Fibroblast of mammary gland (primary cell): Measurements from ENCODE around the gene MYLK4.

ENCODE experiments used
- DNase-seq: peaks from one replicate; pipeline ENCODE4 v3.0.0-alpha.2; 2010; ENCODE audit warnings: low read depth
- H3K4me3 ChIP-seq: 2 replicates; pipeline ENCODE4 v1.5.1; 2011; ENCODE audit warnings: low read depth, mild to moderate bottlenecking, low read length, moderate library complexity; ENCODE audit not compliant: control insufficient read depth
- TF ChIP-seq, protein P1 (sequence below): conservative IDR thresholded peaks from 2 replicates; pipeline ENCODE4 v1.5.1; 2011; ENCODE audit warnings: low read depth, low read length, inconsistent platforms; ENCODE audit not compliant: control insufficient read depth, insufficient read depth

MYLK4 gene

DNA sequence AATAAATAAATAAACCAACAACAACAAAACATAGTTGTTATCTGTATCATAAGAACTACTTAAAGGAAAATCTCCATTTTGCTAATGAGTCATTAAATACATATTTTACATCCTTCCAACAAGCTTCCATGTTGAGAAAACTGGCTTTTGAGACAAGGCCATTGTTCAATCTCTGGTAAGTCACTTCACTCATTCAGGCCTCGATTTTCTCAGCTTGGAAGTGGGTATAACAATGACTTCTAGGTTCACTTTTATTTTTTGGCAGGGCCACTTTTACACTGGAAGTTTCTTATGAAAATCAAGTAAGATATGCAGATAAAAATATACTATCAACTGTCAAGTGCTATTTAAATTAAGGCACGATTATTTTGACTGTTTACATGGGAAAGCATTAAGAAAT is 44.4 kb upstream of the MYLK4 start:
- DNase-seq: no peak
- TF ChIP-seq, protein P1, sequence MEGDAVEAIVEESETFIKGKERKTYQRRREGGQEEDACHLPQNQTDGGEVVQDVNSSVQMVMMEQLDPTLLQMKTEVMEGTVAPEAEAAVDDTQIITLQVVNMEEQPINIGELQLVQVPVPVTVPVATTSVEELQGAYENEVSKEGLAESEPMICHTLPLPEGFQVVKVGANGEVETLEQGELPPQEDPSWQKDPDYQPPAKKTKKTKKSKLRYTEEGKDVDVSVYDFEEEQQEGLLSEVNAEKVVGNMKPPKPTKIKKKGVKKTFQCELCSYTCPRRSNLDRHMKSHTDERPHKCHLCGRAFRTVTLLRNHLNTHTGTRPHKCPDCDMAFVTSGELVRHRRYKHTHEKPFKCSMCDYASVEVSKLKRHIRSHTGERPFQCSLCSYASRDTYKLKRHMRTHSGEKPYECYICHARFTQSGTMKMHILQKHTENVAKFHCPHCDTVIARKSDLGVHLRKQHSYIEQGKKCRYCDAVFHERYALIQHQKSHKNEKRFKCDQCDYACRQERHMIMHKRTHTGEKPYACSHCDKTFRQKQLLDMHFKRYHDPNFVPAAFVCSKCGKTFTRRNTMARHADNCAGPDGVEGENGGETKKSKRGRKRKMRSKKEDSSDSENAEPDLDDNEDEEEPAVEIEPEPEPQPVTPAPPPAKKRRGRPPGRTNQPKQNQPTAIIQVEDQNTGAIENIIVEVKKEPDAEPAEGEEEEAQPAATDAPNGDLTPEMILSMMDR: no peak

DNA sequence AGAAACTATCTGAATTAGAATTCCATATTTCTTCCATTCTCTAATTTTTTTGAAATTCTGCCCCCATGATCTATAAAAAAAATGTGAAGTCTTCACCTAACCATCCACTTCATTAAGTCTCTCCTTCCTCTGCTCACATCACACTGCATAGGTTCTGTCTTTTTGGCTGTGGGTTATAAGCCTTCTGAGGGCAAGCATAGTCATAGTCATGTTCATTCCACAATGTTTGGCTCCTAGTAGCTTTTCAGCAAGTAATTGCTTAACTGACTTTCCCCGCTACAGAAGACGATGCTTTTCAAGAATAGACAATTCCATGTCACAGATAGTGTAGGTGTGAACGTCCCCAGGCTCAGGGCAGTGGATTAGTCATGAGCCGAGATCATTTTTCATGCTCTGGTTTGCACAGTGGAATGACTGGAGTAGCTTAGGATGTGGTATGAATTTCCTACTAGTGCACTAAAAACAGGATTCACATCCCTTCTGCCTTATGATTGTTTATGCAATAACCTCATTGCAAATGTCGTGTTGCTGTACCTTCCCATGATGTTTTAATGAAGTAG is 43.5 kb upstream of the MYLK4 start:
- no peak overlapping the region for H3K4me3 ChIP-seq
- DNase-seq: peak; percentile 45
- TF ChIP-seq, protein P1: no peak

More for the DNA sequence above, 44.4 kb upstream of the MYLK4 start:
- no peak overlapping the region for H3K4me3 ChIP-seq

DNA sequence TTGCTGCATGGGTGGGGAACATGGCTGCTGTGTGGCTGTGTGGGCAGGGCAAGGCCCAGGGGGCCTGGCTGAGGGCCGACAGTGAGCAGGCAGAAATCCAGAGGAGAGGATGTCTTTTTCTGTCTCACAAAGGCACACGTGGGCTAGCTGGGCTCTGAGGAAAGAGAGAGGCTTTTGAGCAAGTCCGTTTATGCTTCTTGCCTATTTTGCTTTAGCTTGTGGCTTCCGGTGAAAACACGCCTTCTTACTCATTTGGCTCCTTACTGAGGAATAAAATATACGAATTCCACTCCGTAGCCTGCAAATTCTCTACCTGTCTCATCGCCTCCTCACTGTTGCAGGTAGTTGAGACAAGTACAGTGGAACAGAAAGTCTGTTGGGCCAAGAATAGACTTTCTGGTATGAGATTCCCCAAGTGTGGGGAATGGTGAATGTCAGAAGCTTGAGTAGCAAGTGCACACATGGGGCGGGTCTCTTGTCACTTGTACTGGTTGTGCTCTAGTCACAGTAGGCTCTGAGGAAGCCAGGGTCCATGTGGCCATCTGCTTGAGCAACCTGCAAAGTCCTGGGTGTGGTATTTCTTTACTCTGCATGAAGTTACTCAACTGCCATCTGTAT is 42.9 kb upstream of the MYLK4 start:
- no peak for DNase-seq
- H3K4me3 ChIP-seq: no peak overlapping the region
- TF ChIP-seq, protein P1: no peak

GRCh38 chr6:2792330-2793110 is 41.8 kb upstream of the MYLK4 start:
- no peak overlapping the region for H3K4me3 ChIP-seq
- TF ChIP-seq, protein P1: no peak
- DNase-seq: peak; percentile 24

- no peak for DNase-seq
- TF ChIP-seq, protein P1: no peak
- H3K4me3 ChIP-seq: no peak overlapping the region
Measured at GRCh38 chr6:2791450-2791974, 40.8 kb upstream of the MYLK4 start.

- peak; percentile 88 for DNase-seq
- no peak overlapping the region for H3K4me3 ChIP-seq
- TF ChIP-seq, protein P1: peak; percentile 89
Measured at GRCh38 chr6:2790588-2791449, 40.1 kb upstream of the MYLK4 start.
